H1 (cell line): ENCODE measurements around the gene CAMTA1. TPM values are rescaled to one million over a fixed set of nuclear protein-coding genes. Genes with fewer than 3 reads are reported as not detected.

ENCODE experiments used
- CTCF ChIA-PET: fragments of 300-600 bp; sonication (Branson Sonifier 250); formaldehyde crosslinking; loops from one replicate; lab custom pipeline; 2021; ENCODE audit not compliant: partially characterized antibody; lab: Charles Lee
- POLR2A ChIA-PET: fragments of 300-600 bp; sonication (Branson Sonifier 250); formaldehyde crosslinking; loops from one replicate; lab custom pipeline; 2021; ENCODE audit warnings: inconsistent platforms; ENCODE audit not compliant: partially characterized antibody; lab: Charles Lee
- DNase-seq, 2 experiments: peaks; one replicate each; pipeline versions ENCODE4 v3.0.0 to v3.0.0-alpha.2; 2010 to 2022; ENCODE audit warnings: low spot score in 2 of 2, low read depth in 1 of 2, mixed read lengths in 1 of 2
- FAIRE-seq: peaks from 2 replicates; lab custom pipeline; 2011; peaks lifted over from hg19 to GRCh38; lab: Jason Lieb, UNC
- H2AFZ ChIP-seq: 2 replicates; pipeline ENCODE4 v1.8.1; 2012; ENCODE audit warnings: low read length, inconsistent platforms
- H2AK5ac ChIP-seq: 2 replicates; pipeline ENCODE4 v1.6.1; 2013; ENCODE audit warnings: low read depth, low read length
- H2BK120ac ChIP-seq: replicated peaks from 2 replicates; pipeline ENCODE3; 2013; ENCODE audit warnings: low read depth, low read length, inconsistent platforms
- H2BK12ac ChIP-seq: 2 replicates; pipeline ENCODE4 v1.6.1; 2013; ENCODE audit warnings: low read depth, low read length
- H2BK15ac ChIP-seq: 2 replicates; pipeline ENCODE4 v1.6.1; 2013; ENCODE audit warnings: low read length
- H2BK20ac ChIP-seq: 2 replicates; pipeline ENCODE4 v1.6.1; 2013; ENCODE audit warnings: low read length
- H2BK5ac ChIP-seq: 2 replicates; pipeline ENCODE4 v1.6.1; 2013; ENCODE audit warnings: low read depth, low read length
- H3K14ac ChIP-seq: 2 replicates; pipeline ENCODE4 v1.6.1; 2013; ENCODE audit warnings: inconsistent platforms; ENCODE audit not compliant: insufficient read length
- H3K18ac ChIP-seq: 2 replicates; pipeline ENCODE4 v1.6.1; 2013; ENCODE audit warnings: low read length; ENCODE audit errors: extremely low read depth
- H3K23ac ChIP-seq: 2 replicates; pipeline ENCODE4 v1.6.1; 2013; ENCODE audit warnings: inconsistent platforms; ENCODE audit not compliant: insufficient read length
- H3K23me2 ChIP-seq: 2 replicates; pipeline ENCODE4 v1.6.1; 2013; ENCODE audit warnings: low read depth, low read length
- H3K27ac ChIP-seq: 2 replicates; pipeline ENCODE4 v1.6.1; 2011; ENCODE audit warnings: low read depth, low read length, inconsistent platforms
- H3K27me3 ChIP-seq, 4 experiments: replicated peaks in 1 of 4; 1 replicate in 1 of 4; 2 replicates in 3 of 4; pipeline versions ENCODE4 v1.6.1 to v1.8.1; 2011 to 2013; ENCODE audit warnings: low read length in 3 of 4, mild to moderate bottlenecking in 3 of 4, inconsistent platforms in 2 of 4, mixed read lengths in 2 of 4, moderate library complexity in 1 of 4; ENCODE audit not compliant: control insufficient read depth in 3 of 4, insufficient read depth in 3 of 4; ENCODE audit errors: extremely low read depth in 1 of 4
- H3K36me3 ChIP-seq, 4 experiments: 2 replicates each; pipeline versions ENCODE4 v1.6.1 to v1.8.1; 2011 to 2013; ENCODE audit warnings: mild to moderate bottlenecking in 4 of 4, low read length in 3 of 4, moderate library complexity in 2 of 4, control low read depth in 1 of 4, inconsistent platforms in 1 of 4; ENCODE audit not compliant: insufficient read depth in 4 of 4, control insufficient read depth in 2 of 4
- H3K4ac ChIP-seq: replicated peaks from 2 replicates; pipeline ENCODE3; 2013; ENCODE audit warnings: low read length, low read depth, mixed read lengths, inconsistent platforms; ENCODE audit not compliant: insufficient read length
- H3K4me1 ChIP-seq, 4 experiments: replicated peaks in 1 of 4; 1 replicate in 1 of 4; 2 replicates in 3 of 4; pipeline versions ENCODE4 v1.6.1 to v1.8.1; 2011 to 2013; ENCODE audit warnings: low read length in 3 of 4, inconsistent platforms in 2 of 4, mixed read lengths in 1 of 4; ENCODE audit not compliant: insufficient read depth in 4 of 4, control insufficient read depth in 3 of 4
- H3K4me2 ChIP-seq, 2 experiments: 2 replicates each; pipeline versions ENCODE4 v1.6.1 to v1.8.1; 2011 to 2013; ENCODE audit warnings: low read depth in 2 of 2, low read length in 2 of 2, control low read depth in 1 of 2, inconsistent platforms in 1 of 2, mild to moderate bottlenecking in 1 of 2; ENCODE audit not compliant: insufficient read depth in 1 of 2
- H3K4me3 ChIP-seq, 4 experiments: fragments of 200-600, 300-600 bp in 1 of 4; sonication (generic), shearing (Covaris generic), sonication (Bioruptor Twin) in 1 of 4; 2 replicates each; pipeline versions ENCODE4 v1.5.1 to v1.8.1; 2011 to 2016; ENCODE audit warnings: low read length in 4 of 4, low read depth in 3 of 4, control low read depth in 2 of 4, inconsistent platforms in 2 of 4, mild to moderate bottlenecking in 2 of 4, mixed read lengths in 1 of 4, moderate library complexity in 1 of 4; ENCODE audit not compliant: insufficient read depth in 2 of 4; ENCODE audit errors: extremely low read depth in 1 of 4
- H3K56ac ChIP-seq: replicated peaks from 2 replicates; pipeline ENCODE3; 2013; ENCODE audit warnings: low read depth, mild to moderate bottlenecking, mixed read lengths, low read length, inconsistent platforms; ENCODE audit not compliant: insufficient read length
- H3K79me1 ChIP-seq: 2 replicates; pipeline ENCODE4 v1.6.1; 2013; ENCODE audit warnings: low read depth, low read length, control low read depth
- H3K79me2 ChIP-seq, 2 experiments: 2 replicates each; pipeline versions ENCODE4 v1.6.1 to v1.8.1; 2012 to 2013; ENCODE audit warnings: low read length in 2 of 2, mild to moderate bottlenecking in 2 of 2, inconsistent platforms in 1 of 2; ENCODE audit not compliant: insufficient read depth in 2 of 2, control insufficient read depth in 1 of 2
- H3K9ac ChIP-seq, 4 experiments: replicated peaks in 1 of 4; 1 replicate in 1 of 4; 2 replicates in 3 of 4; pipeline versions ENCODE4 v1.6.1 to v1.8.1; 2011 to 2013; ENCODE audit warnings: low read depth in 3 of 4, low read length in 3 of 4, control low read depth in 2 of 4, mild to moderate bottlenecking in 2 of 4, moderate library complexity in 2 of 4, inconsistent platforms in 1 of 4; ENCODE audit errors: extremely low read depth in 1 of 4
- H3K9me3 ChIP-seq, 2 experiments: 2 replicates each; pipeline versions ENCODE4 v1.6.1 to v1.8.1; 2012 to 2013; ENCODE audit warnings: mild to moderate bottlenecking in 2 of 2, moderate library complexity in 2 of 2, control low read depth in 1 of 2, inconsistent platforms in 1 of 2, low read depth in 1 of 2, low read length in 1 of 2, mixed read lengths in 1 of 2; ENCODE audit not compliant: insufficient read depth in 2 of 2
- H4K20me1 ChIP-seq, 2 experiments: replicated peaks in 1 of 2; 2 replicates each; pipeline versions ENCODE3 to v1.8.1; 2011 to 2013; ENCODE audit warnings: inconsistent platforms in 2 of 2, low read length in 2 of 2, mild to moderate bottlenecking in 1 of 2; ENCODE audit not compliant: insufficient read depth in 2 of 2, control insufficient read depth in 1 of 2
- H4K5ac ChIP-seq: 2 replicates; pipeline ENCODE4 v1.6.1; 2013; ENCODE audit warnings: low read length, low read depth, mixed read lengths, inconsistent platforms; ENCODE audit not compliant: insufficient read length
- H4K8ac ChIP-seq: 2 replicates; pipeline ENCODE4 v1.8.0; 2013; ENCODE audit warnings: mild to moderate bottlenecking, moderate library complexity, low read length, inconsistent platforms; ENCODE audit not compliant: insufficient read depth; ENCODE audit errors: extremely low read depth
- H4K91ac ChIP-seq: replicated peaks from 2 replicates; pipeline ENCODE3; 2013; ENCODE audit warnings: low read length, mixed read lengths, inconsistent platforms; ENCODE audit not compliant: insufficient read length
- NANOG ChIP-seq: IDR thresholded peaks from 2 replicates; pipeline ENCODE4 v1.6.1; 2011; ENCODE audit warnings: low read length, low read depth, mild to moderate bottlenecking, inconsistent platforms; ENCODE audit not compliant: insufficient read depth, poor library complexity, severe bottlenecking
- PHF8 ChIP-seq: fragments of 200-600 bp; sonication (generic); conservative IDR thresholded peaks from 2 replicates; pipeline ENCODE4 v1.7.1; 2012; ENCODE audit warnings: low read depth, mild to moderate bottlenecking, inconsistent platforms, low read length, moderate library complexity
- SIRT6 ChIP-seq: IDR thresholded peaks from one replicate; pipeline ENCODE4 v1.7.1; 2012; ENCODE audit warnings: low read length, inconsistent platforms
- ZNF274 ChIP-seq: IDR thresholded peaks from 2 replicates; pipeline ENCODE4 v1.7.0; 2012; ENCODE audit warnings: low read length, borderline replicate concordance; ENCODE audit errors: extremely low read depth
- WGBS, 2 experiments: shearing (Covaris generic) in 1 of 2; methylation state at CpG; one replicate each; pipeline versions ENCODE4 v1.1.6 to v1.1.7; 2013 to 2015; ENCODE audit warnings: low lambda C conversion rate in 2 of 2, mixed read lengths in 2 of 2, inconsistent platforms in 1 of 2, low coverage in 1 of 2, missing lambda C conversion rate in 1 of 2; ENCODE audit not compliant: insufficient replicate concordance in 2 of 2, insufficient coverage in 1 of 2, insufficient read length in 1 of 2; ENCODE audit errors: extremely low coverage in 1 of 2, missing lambda C conversion rate in 1 of 2; 5-methylcytosine and 5-hydroxymethylcytosine counted together
- polyA plus RNA-seq, 7 experiments: library from polyadenylated mRNA; depleted of rRNA in 3 of 7; stranded (reverse) in 5 of 7; unstranded in 2 of 7; fragments of >200 nt in 5 of 7; fragments of 200-250 nt in 2 of 7; gene quantifications; 1 replicate in 5 of 7; 2 replicates in 1 of 7; 4 replicates in 1 of 7; pipeline versions ENCODE4 v1.2.1 to v1.2.3, GENCODE V29; 2011 to 2013; ENCODE audit warnings: missing spikeins in 2 of 7, mixed read lengths in 2 of 7
- total RNA-seq: library from RNA; stranded (reverse); fragmentation: NEBNext Ultra II Directional; extraction: Animal tissue kit (Norgen Biotek cat#: 25700); gene quantifications from 2 replicates; pipeline ENCODE4 v1.2.1, GENCODE V29; 2021

Gene CAMTA1
- total and polyA plus RNA-seq, 2 of the 8 experiments (the other 6 are each of a cell fraction or from before 2014, with no cell fraction given): 65.0 to 119 TPM

- Histone ChIP-seq H3K56ac (no peak overlapping the region), H3K4ac (no peak overlapping the region), H3K9me3 (no peaks in the 10 kb centered on the region), H3K79me2 (no peaks in the 10 kb centered on the region), H3K27ac (no peak overlapping the region), H3K23me2 (no peaks in the 10 kb centered on the region), H3K4me1 (no peaks in the 10 kb centered on the region), H3K4me3 (no peak overlapping the region), H2BK120ac (no peak overlapping the region), H2AK5ac (no peak overlapping the region), H3K18ac (no peak overlapping the region), H4K8ac (no peak overlapping the region), H4K5ac (no peak overlapping the region), H3K23ac (no peak overlapping the region), H3K4me2 (no peak overlapping the region), H2AFZ (no peak overlapping the region), H4K91ac (no peak overlapping the region), H4K20me1 (peaks cover 0 to 6% of the 10 kb centered on the region in 2 experiments), H2BK15ac (no peak overlapping the region), H3K36me3 (no peaks in the 10 kb centered on the region), H3K9ac (no peak overlapping the region), H2BK12ac (no peak overlapping the region), H3K14ac (no peak overlapping the region), H3K79me1 (no peaks in the 10 kb centered on the region; the same call in 1 of the 2 replicates), H2BK5ac (no peak overlapping the region), H2BK20ac (no peak overlapping the region), H3K27me3 (no peaks in the 10 kb centered on the region)
- ChIA-PET POLR2A (interaction anchor here (1.0 kb wide), 1 partner anchor 113 kb away, joined by 3 read pairs; no protein-coding TSS in a partner anchor), CTCF (interaction anchor here (0.8 to 4.6 kb wide), 12 partner anchors 10 to 316 kb away, joined by 3 to 33 read pairs (median 8); no protein-coding TSS in a partner anchor)
- FAIRE-seq (no peak), DNase-seq (no peak)
- 88% methylated on average over 7 of the region's 7 CpGs; no CpG with 5 or more reads in 1 of the 2 experiments for WGBS, 2 experiments
- TF ChIP-seq PHF8 (no peak), ZNF274 (no peak), SIRT6 (no peak), NANOG (no peak)
These were observed 106.7 kb downstream of the CAMTA1 start for GRCh38 chr1:6891781-6892579.
